ENCODE measurements around the gene MEGF11.

DNA sequence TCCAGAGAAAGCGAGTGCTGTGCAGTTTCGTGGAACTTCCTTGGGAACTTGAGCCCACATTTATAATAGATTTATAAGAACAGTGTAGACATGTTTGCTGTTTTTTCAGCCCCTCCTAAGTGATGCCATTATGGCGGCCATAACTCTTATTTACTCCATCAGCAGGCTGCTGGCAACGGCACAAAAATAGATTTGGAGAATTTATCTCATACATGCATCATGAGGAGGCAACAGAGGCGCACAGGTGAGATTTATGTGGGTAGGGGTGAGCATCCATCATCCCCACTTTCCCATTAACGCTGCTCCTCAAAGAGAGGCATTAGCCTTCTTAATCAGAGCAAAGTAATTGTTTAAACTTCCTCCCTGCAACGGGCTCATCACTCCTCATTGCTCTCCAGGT lies 201.7 kb downstream of the MEGF11 start:
- TF ChIP-seq, protein P1, sequence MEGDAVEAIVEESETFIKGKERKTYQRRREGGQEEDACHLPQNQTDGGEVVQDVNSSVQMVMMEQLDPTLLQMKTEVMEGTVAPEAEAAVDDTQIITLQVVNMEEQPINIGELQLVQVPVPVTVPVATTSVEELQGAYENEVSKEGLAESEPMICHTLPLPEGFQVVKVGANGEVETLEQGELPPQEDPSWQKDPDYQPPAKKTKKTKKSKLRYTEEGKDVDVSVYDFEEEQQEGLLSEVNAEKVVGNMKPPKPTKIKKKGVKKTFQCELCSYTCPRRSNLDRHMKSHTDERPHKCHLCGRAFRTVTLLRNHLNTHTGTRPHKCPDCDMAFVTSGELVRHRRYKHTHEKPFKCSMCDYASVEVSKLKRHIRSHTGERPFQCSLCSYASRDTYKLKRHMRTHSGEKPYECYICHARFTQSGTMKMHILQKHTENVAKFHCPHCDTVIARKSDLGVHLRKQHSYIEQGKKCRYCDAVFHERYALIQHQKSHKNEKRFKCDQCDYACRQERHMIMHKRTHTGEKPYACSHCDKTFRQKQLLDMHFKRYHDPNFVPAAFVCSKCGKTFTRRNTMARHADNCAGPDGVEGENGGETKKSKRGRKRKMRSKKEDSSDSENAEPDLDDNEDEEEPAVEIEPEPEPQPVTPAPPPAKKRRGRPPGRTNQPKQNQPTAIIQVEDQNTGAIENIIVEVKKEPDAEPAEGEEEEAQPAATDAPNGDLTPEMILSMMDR (conservative IDR thresholded peaks at IDR 0.05; ENCODE audit: low read length) = no peak
- TF ChIP-seq EZH2phosphoT487 (IDR thresholded peaks at IDR 0.05; ENCODE audit: borderline replicate concordance) = no peak
